HepG2 (cell line): ENCODE data around the gene KANSL1.

Experiments
- CHD2 ChIP-seq: IDR thresholded peaks from 2 replicates; pipeline ENCODE4 v1.6.1; 2011; ENCODE audit warnings: low read depth, low read length, improper control_type of control experiment
- EP300 ChIP-seq, 3 experiments: sonication (generic) in 1 of 3; formaldehyde crosslinking in 1 of 3; IDR thresholded peaks; 2 replicates each; pipeline versions ENCODE4 v1.5.1 to v1.6.1; 2011 to 2020; ENCODE audit warnings: low read depth in 2 of 3, low read length in 2 of 3, borderline replicate concordance in 1 of 3, improper control_type of control experiment in 1 of 3, mild to moderate bottlenecking in 1 of 3, missing genetic modification reagents in 1 of 3, moderate library complexity in 1 of 3
- HDAC2 ChIP-seq: sonication (generic); formaldehyde crosslinking; IDR thresholded peaks from 2 replicates; pipeline ENCODE4 v1.4.0; 2020; ENCODE audit warnings: missing genetic modification reagents
- MAFK ChIP-seq, 2 experiments: IDR thresholded peaks in 1 of 2; conservative IDR thresholded peaks in 1 of 2; 2 replicates each; pipeline ENCODE4 v1.6.1; 2011; ENCODE audit warnings: improper control_type of control experiment in 2 of 2, low read length in 2 of 2
- ZFYVE20 ChIP-seq: sonication (generic); formaldehyde crosslinking; IDR thresholded peaks from 2 replicates; pipeline ENCODE4 v1.8.0; 2023; ENCODE audit warnings: low read depth, mild to moderate bottlenecking, moderate library complexity, missing genetic modification reagents, borderline replicate concordance
- ZNF367 ChIP-seq: sonication (generic); formaldehyde crosslinking; IDR thresholded peaks from 2 replicates; pipeline ENCODE4 v1.4.0; 2020; ENCODE audit warnings: missing genetic modification reagents, borderline replicate concordance
- ZSCAN29 ChIP-seq: sonication (generic); formaldehyde crosslinking; conservative IDR thresholded peaks from 2 replicates; pipeline ENCODE4 v1.4.0; 2020; ENCODE audit warnings: mild to moderate bottlenecking, missing genetic modification reagents
- TF ChIP-seq, protein P1 (sequence below): sonication (generic); formaldehyde crosslinking; IDR thresholded peaks from 2 replicates; pipeline ENCODE4 v1.8.1; 2023; ENCODE audit warnings: missing genetic modification reagents, inconsistent platforms, borderline replicate concordance
- TF ChIP-seq, protein P2 (sequence below): sonication (generic); formaldehyde crosslinking; IDR thresholded peaks from 2 replicates; pipeline ENCODE4 v1.5.0; 2020; ENCODE audit warnings: mild to moderate bottlenecking, missing genetic modification reagents, moderate library complexity
- TF ChIP-seq, protein P3 (sequence below): sonication (generic); formaldehyde crosslinking; conservative IDR thresholded peaks from 2 replicates; pipeline ENCODE4 v1.4.0; 2020; ENCODE audit warnings: missing genetic modification reagents
- TF ChIP-seq, protein P4 (sequence below): sonication (generic); formaldehyde crosslinking; IDR thresholded peaks from 2 replicates; pipeline ENCODE4 v1.8.1; 2023; ENCODE audit warnings: mild to moderate bottlenecking, missing genetic modification reagents, borderline replicate concordance
- TF ChIP-seq, protein P5 (sequence below), 2 experiments: sonication (generic) in 1 of 2; formaldehyde crosslinking in 1 of 2; IDR thresholded peaks; 2 replicates each; pipeline versions ENCODE4 v1.4.0 to v1.6.1; 2018 to 2020; ENCODE audit warnings: missing genetic modification reagents in 2 of 2, borderline replicate concordance in 1 of 2, low read depth in 1 of 2, mild to moderate bottlenecking in 1 of 2, missing biosample characterization in 1 of 2

DNA sequence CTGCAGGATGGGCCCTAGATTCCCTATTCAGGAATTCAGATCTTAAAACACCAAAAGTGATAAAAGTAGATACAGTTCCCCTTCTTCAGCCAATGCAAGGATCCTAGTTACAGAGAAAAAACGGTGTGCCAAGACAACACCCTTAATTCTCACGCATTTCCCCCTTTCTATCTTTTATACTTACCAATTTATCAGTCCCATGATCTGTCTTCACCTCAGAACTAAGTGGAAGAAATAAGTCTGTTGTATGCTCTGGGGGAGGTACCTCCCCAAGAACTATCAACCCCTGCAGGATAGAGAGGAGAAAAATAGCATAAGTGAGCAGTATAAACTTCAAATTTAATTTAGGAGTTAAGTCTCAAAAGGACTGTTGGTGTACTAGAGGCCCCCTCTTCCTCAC is 111.0 kb downstream of the KANSL1 start:
- TF ChIP-seq, protein P1, sequence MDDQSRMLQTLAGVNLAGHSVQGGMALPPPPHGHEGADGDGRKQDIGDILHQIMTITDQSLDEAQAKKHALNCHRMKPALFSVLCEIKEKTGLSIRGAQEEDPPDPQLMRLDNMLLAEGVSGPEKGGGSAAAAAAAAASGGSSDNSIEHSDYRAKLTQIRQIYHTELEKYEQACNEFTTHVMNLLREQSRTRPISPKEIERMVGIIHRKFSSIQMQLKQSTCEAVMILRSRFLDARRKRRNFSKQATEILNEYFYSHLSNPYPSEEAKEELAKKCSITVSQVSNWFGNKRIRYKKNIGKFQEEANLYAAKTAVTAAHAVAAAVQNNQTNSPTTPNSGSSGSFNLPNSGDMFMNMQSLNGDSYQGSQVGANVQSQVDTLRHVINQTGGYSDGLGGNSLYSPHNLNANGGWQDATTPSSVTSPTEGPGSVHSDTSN (CRISPR knock-in tag), result no peak
- TF ChIP-seq, protein P2, sequence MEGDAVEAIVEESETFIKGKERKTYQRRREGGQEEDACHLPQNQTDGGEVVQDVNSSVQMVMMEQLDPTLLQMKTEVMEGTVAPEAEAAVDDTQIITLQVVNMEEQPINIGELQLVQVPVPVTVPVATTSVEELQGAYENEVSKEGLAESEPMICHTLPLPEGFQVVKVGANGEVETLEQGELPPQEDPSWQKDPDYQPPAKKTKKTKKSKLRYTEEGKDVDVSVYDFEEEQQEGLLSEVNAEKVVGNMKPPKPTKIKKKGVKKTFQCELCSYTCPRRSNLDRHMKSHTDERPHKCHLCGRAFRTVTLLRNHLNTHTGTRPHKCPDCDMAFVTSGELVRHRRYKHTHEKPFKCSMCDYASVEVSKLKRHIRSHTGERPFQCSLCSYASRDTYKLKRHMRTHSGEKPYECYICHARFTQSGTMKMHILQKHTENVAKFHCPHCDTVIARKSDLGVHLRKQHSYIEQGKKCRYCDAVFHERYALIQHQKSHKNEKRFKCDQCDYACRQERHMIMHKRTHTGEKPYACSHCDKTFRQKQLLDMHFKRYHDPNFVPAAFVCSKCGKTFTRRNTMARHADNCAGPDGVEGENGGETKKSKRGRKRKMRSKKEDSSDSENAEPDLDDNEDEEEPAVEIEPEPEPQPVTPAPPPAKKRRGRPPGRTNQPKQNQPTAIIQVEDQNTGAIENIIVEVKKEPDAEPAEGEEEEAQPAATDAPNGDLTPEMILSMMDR (CRISPR knock-in tag), result no peak
- TF ChIP-seq EP300 (IDR thresholded peaks at IDR 0.05; ENCODE audit: low read depth in 2 of 2, low read length in 2 of 2), result no peak
- TF ChIP-seq EP300 (CRISPR knock-in tag; IDR thresholded peaks at IDR 0.05; ENCODE audit: borderline replicate concordance), result no peak
- no peak for TF ChIP-seq HDAC2 (CRISPR knock-in tag)
- TF ChIP-seq, protein P3, sequence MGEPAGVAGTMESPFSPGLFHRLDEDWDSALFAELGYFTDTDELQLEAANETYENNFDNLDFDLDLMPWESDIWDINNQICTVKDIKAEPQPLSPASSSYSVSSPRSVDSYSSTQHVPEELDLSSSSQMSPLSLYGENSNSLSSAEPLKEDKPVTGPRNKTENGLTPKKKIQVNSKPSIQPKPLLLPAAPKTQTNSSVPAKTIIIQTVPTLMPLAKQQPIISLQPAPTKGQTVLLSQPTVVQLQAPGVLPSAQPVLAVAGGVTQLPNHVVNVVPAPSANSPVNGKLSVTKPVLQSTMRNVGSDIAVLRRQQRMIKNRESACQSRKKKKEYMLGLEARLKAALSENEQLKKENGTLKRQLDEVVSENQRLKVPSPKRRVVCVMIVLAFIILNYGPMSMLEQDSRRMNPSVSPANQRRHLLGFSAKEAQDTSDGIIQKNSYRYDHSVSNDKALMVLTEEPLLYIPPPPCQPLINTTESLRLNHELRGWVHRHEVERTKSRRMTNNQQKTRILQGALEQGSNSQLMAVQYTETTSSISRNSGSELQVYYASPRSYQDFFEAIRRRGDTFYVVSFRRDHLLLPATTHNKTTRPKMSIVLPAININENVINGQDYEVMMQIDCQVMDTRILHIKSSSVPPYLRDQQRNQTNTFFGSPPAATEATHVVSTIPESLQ (CRISPR knock-in tag), result no peak
- no peak for TF ChIP-seq ZSCAN29
- no peak for TF ChIP-seq ZFYVE20
- TF ChIP-seq, protein P4, sequence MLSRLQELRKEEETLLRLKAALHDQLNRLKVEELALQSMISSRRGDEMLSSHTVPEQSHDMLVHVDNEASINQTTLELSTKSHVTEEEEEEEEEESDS (CRISPR knock-in tag), result no peak
- TF ChIP-seq ZNF367, result no peak
- TF ChIP-seq, protein P5, sequence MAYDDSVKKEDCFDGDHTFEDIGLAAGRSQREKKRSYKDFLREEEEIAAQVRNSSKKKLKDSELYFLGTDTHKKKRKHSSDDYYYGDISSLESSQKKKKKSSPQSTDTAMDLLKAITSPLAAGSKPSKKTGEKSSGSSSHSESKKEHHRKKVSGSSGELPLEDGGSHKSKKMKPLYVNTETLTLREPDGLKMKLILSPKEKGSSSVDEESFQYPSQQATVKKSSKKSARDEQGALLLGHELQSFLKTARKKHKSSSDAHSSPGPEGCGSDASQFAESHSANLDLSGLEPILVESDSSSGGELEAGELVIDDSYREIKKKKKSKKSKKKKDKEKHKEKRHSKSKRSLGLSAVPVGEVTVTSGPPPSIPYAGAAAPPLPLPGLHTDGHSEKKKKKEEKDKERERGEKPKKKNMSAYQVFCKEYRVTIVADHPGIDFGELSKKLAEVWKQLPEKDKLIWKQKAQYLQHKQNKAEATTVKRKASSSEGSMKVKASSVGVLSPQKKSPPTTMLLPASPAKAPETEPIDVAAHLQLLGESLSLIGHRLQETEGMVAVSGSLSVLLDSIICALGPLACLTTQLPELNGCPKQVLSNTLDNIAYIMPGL (CRISPR knock-in tag; IDR thresholded peaks at IDR 0.05; ENCODE audit: borderline replicate concordance in 1 of 2, low read depth in 1 of 2), result no peak
- no peak for TF ChIP-seq MAFK (conservative IDR thresholded peaks at IDR 0.05 in 1 of 2, IDR thresholded peaks at IDR 0.05 in 1 of 2; ENCODE audit: low read length in 2 of 2)
- no peak for TF ChIP-seq CHD2
